ENCODE results near the gene RAB30. TPM values are rescaled to one million over a fixed set of nuclear protein-coding genes. Genes with fewer than 3 reads are reported as not detected.

The RAB30 gene
- total RNA-seq, 6 experiments from 2014 or later, result 17.6 to 22.2 (median 19.4) TPM

DNA sequence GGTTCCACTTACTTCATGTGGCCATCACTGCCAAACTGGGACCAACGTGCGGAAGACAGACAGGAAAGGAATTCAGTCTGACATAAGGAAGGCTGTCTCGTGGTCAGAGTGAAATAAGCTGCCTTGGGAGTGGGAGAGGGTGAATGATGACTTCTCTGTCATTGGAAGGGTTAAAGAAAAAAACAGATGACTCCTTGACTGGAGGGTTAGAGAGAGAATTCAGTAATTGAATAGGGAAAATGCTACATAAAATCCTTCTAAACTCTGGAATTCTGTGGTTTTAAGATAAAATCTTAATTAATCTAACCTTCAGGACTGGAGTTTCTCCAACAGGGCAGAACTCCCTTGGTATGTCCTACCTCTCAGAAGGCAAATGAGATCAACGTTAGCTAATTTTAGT lies 33.8 kb downstream of the RAB30 start:
- H3K4me3 Mint-ChIP-seq, result no peak overlapping the region; the same call in 1 of the 2 replicates
- peaks cover 65% of the 10 kb centered on the region for H3K4me1 Mint-ChIP-seq (ENCODE audit: low read depth)
- H3K36me3 Mint-ChIP-seq (ENCODE audit: low read depth), result peaks cover 15% of the 10 kb centered on the region
- no peaks in the 10 kb centered on the region for H3K9me3 Mint-ChIP-seq
- H3K27me3 Mint-ChIP-seq (ENCODE audit: insufficient read depth), result no peaks in the 10 kb centered on the region
- TF ChIP-seq, protein P1, sequence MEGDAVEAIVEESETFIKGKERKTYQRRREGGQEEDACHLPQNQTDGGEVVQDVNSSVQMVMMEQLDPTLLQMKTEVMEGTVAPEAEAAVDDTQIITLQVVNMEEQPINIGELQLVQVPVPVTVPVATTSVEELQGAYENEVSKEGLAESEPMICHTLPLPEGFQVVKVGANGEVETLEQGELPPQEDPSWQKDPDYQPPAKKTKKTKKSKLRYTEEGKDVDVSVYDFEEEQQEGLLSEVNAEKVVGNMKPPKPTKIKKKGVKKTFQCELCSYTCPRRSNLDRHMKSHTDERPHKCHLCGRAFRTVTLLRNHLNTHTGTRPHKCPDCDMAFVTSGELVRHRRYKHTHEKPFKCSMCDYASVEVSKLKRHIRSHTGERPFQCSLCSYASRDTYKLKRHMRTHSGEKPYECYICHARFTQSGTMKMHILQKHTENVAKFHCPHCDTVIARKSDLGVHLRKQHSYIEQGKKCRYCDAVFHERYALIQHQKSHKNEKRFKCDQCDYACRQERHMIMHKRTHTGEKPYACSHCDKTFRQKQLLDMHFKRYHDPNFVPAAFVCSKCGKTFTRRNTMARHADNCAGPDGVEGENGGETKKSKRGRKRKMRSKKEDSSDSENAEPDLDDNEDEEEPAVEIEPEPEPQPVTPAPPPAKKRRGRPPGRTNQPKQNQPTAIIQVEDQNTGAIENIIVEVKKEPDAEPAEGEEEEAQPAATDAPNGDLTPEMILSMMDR (IDR thresholded peaks at IDR 0.05), result no peak
- H3K27ac Mint-ChIP-seq, result peak overlapping the region; percentile 4; the same call in 1 of the 2 replicates
- DNase-seq, result peak; percentile 38

DNA sequence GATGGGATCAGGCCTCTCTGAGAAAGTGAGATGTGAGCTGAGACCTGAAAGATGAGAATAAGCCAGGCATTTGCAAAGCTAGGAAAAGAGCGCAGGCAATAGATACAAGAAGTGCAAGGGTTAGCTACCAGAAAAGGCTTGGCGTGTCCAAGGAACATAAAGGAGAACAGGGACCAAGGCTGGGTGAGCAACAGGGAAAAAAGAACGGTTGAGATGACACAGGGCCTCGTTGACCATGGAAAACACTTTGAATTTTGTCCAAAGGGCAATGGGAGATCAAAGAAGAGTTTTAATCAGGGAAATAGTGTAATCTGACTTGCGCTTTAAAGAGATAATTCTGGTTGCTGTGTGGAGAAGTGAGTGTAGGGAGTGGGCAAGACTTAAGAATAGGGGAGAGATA lies 35.0 kb downstream of the RAB30 start:
- no peak for DNase-seq
- Mint-ChIP-seq H3K27ac (no peak overlapping the region), H3K4me3 (no peak overlapping the region), H3K27me3 (ENCODE audit: insufficient read depth) (no peaks in the 10 kb centered on the region), H3K9me3 (no peaks in the 10 kb centered on the region), H3K4me1 (ENCODE audit: low read depth) (peaks cover 71% of the 10 kb centered on the region), H3K36me3 (ENCODE audit: low read depth) (peaks cover 20% of the 10 kb centered on the region)
- TF ChIP-seq, protein P1 (IDR thresholded peaks at IDR 0.05), result no peak

DNA sequence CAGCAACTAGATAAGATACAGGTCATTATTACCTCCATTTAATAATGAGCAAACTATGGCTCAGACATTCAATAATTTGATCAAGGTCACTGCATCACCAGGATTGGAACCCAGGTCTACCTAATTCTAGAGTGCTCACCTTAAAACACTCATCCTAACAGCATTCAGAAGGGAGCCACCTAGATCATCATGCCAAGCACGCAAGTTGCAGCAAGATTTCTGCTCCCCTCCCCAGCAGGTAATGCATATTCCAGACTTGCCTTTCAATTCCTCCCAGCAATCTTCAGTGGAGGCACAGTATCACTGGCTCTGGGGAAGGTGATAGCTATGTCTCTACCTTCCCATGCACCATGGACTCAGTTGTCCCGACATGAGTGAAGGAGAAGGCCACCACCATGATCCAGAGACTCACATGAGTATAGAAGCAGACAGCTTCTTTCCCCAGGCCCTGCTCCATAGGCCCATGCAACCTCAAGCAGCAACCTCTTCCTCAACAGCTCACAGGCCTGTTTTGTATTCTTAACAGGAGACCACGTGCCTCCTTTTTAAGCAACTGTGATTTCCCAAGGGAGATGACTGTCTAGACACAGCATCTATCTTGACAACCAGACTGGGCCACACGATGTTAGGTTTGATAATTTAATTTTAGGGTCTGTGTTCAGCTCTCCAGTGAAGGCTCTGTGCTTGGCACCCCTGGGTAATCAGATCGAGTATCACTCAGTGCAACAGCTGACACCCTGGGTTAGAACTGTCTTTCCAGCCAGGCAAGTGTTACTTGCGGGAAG lies 36.4 kb downstream of the RAB30 start:
- no peaks in the 10 kb centered on the region for H3K9me3 Mint-ChIP-seq
- DNase-seq, result no peak
- peaks cover 71% of the 10 kb centered on the region for H3K4me1 Mint-ChIP-seq (ENCODE audit: low read depth)
- TF ChIP-seq, protein P1 (IDR thresholded peaks at IDR 0.05), result no peak
- H3K27ac Mint-ChIP-seq, result no peak overlapping the region
- peaks cover 20% of the 10 kb centered on the region for H3K36me3 Mint-ChIP-seq (ENCODE audit: low read depth)
- H3K27me3 Mint-ChIP-seq (ENCODE audit: insufficient read depth), result no peaks in the 10 kb centered on the region
- no peak overlapping the region for H3K4me3 Mint-ChIP-seq

DNA sequence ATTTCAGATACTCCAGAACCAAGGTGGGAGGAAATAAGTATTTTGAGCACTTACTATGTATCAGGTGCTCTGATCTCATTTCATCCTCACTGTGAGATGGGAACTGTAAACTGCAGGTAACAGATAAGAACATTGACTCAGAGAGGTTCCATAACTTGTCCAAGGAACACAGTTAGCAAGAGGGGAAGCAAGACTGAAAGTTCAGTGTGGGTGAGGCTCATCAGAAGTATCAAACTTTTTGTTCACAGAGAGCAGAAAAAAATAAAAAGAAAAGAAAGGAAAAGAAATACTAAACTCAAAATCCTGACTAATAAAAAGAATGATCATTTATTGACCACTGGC lies 37.1 kb downstream of the RAB30 start:
- TF ChIP-seq, protein P1 (IDR thresholded peaks at IDR 0.05), result no peak
- peak overlapping the region; percentile 79 for H3K4me3 Mint-ChIP-seq
- peaks cover 67% of the 10 kb centered on the region for H3K4me1 Mint-ChIP-seq (ENCODE audit: low read depth)
- peak overlapping the region; percentile 80 for H3K27ac Mint-ChIP-seq
- peaks cover 15% of the 10 kb centered on the region for H3K36me3 Mint-ChIP-seq (ENCODE audit: low read depth)
- no peaks in the 10 kb centered on the region for H3K9me3 Mint-ChIP-seq
- DNase-seq, result no peak
- no peaks in the 10 kb centered on the region for H3K27me3 Mint-ChIP-seq (ENCODE audit: insufficient read depth)

DNA sequence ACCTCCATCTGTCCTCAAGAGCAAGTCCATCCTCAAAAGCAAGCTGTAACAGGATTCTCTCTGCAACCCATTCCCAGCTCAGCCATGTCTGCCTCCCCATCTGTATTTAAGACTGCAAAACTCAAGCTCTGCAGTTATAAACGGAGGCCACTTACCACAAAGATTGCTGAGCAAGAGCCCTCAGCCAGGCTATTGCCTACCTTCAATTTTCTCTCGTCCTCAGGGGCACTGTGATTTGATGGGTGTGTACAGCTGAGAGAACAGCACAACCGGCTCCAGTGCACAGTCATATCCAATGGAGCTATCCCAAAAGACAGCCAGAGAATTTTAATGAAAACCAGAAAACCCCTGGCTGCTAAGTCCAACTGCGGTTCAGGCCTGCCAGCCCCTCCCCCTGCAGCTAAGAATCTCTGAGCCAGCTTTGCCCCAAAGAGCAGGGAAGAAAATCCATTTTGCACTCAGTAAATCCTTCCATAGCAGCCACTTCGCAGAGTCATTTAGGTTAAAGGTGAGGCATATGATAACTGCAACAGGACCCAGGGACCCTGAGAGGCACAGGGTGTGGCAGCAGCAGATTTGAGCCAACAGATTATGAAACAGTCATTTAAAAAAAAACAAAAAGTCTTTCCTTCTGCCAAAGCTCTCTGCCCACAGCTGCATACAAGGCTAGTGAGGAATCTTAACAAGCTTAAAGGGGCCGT lies 37.6 kb downstream of the RAB30 start:
- TF ChIP-seq, protein P1 (IDR thresholded peaks at IDR 0.05), result no peak
- Mint-ChIP-seq H3K36me3 (ENCODE audit: low read depth) (peaks cover 12% of the 10 kb centered on the region), H3K4me1 (ENCODE audit: low read depth) (peaks cover 63% of the 10 kb centered on the region), H3K27me3 (ENCODE audit: insufficient read depth) (no peaks in the 10 kb centered on the region), H3K27ac (peak overlapping the region; percentile 80), H3K4me3 (peak overlapping the region; percentile 79), H3K9me3 (no peaks in the 10 kb centered on the region)
- peak; percentile 78 for DNase-seq
